Mesenchymal stem cell (in vitro differentiated cells and primary cell): ENCODE measurements around the gene MCM5. TPM values are rescaled to one million over a fixed set of nuclear protein-coding genes. Genes with fewer than 3 reads are reported as not detected.

ENCODE experiments used
- DNase-seq: peaks from one replicate; pipeline ENCODE4 v3.0.0-alpha.2; 2013
- H2AFZ ChIP-seq: one replicate; pipeline ENCODE4 v1.6.1; 2013; ENCODE audit warnings: low read depth, mild to moderate bottlenecking, control low read depth, inconsistent platforms, low read length, moderate library complexity
- H2AK5ac ChIP-seq: 2 replicates; pipeline ENCODE4 v1.6.1; 2013; ENCODE audit warnings: low read length, moderate library complexity, mild to moderate bottlenecking, inconsistent platforms; ENCODE audit not compliant: severe bottlenecking
- H2BK120ac ChIP-seq: one replicate; pipeline ENCODE4 v1.6.1; 2013; ENCODE audit warnings: low read depth, mild to moderate bottlenecking, inconsistent platforms, low read length, moderate library complexity
- H2BK12ac ChIP-seq, 2 experiments: one replicate each; pipeline ENCODE4 v1.6.1; 2013; ENCODE audit warnings: inconsistent platforms in 2 of 2, low read length in 2 of 2, mild to moderate bottlenecking in 2 of 2, moderate library complexity in 2 of 2, control low read depth in 1 of 2
- H2BK15ac ChIP-seq: one replicate; pipeline ENCODE4 v1.6.1; 2013; ENCODE audit warnings: mild to moderate bottlenecking, low read depth, inconsistent platforms; ENCODE audit not compliant: poor library complexity, severe bottlenecking
- H2BK5ac ChIP-seq: 2 replicates; pipeline ENCODE4 v1.6.1; 2013; ENCODE audit warnings: low read depth, mild to moderate bottlenecking, low read length, control low read depth, inconsistent platforms; ENCODE audit not compliant: poor library complexity, severe bottlenecking
- H3K14ac ChIP-seq, 2 experiments: one replicate each; pipeline ENCODE4 v1.6.1; 2013; ENCODE audit warnings: inconsistent platforms in 2 of 2, low read length in 2 of 2, control low read depth in 1 of 2, mild to moderate bottlenecking in 1 of 2, moderate library complexity in 1 of 2
- H3K18ac ChIP-seq, 2 experiments: one replicate each; pipeline ENCODE4 v1.6.1; 2013; ENCODE audit warnings: inconsistent platforms in 2 of 2, low read length in 2 of 2, control low read depth in 1 of 2, low read depth in 1 of 2, mild to moderate bottlenecking in 1 of 2
- H3K23ac ChIP-seq, 2 experiments: one replicate each; pipeline ENCODE4 v1.6.1; 2013; ENCODE audit warnings: inconsistent platforms in 2 of 2, low read length in 2 of 2, mild to moderate bottlenecking in 2 of 2, moderate library complexity in 2 of 2, control low read depth in 1 of 2
- H3K27ac ChIP-seq: 2 replicates; pipeline ENCODE4 v1.5.1; 2013; ENCODE audit warnings: mild to moderate bottlenecking, moderate library complexity, low read length, control low read depth, inconsistent platforms; ENCODE audit not compliant: poor library complexity, severe bottlenecking
- H3K27me3 ChIP-seq, 2 experiments: 2 replicates each; pipeline versions ENCODE4 v1.6.1 to v1.7.0; 2013; ENCODE audit warnings: low read length in 2 of 2, mild to moderate bottlenecking in 2 of 2, moderate library complexity in 2 of 2, control low read depth in 1 of 2, inconsistent platforms in 1 of 2; ENCODE audit not compliant: control insufficient read depth in 1 of 2, insufficient read depth in 1 of 2
- H3K36me3 ChIP-seq, 2 experiments: 2 replicates each; pipeline versions ENCODE4 v1.6.1 to v1.7.0; 2013; ENCODE audit warnings: low read length in 2 of 2, control low read depth in 1 of 2, inconsistent platforms in 1 of 2, low read depth in 1 of 2, mild to moderate bottlenecking in 1 of 2; ENCODE audit not compliant: insufficient read depth in 2 of 2, control insufficient read depth in 1 of 2
- H3K4ac ChIP-seq, 2 experiments: one replicate each; pipeline ENCODE4 v1.6.1; 2013; ENCODE audit warnings: inconsistent platforms in 2 of 2, low read length in 2 of 2, mild to moderate bottlenecking in 2 of 2, moderate library complexity in 2 of 2, control low read depth in 1 of 2, low read depth in 1 of 2
- H3K4me1 ChIP-seq: 2 replicates; pipeline ENCODE4 v1.6.1; 2013; ENCODE audit warnings: low read depth, low read length, control low read depth; ENCODE audit not compliant: control insufficient read depth, insufficient read depth
- H3K4me2 ChIP-seq: 2 replicates; pipeline ENCODE4 v1.6.1; 2013; ENCODE audit warnings: low read length, mild to moderate bottlenecking, inconsistent platforms; ENCODE audit not compliant: poor library complexity, severe bottlenecking
- H3K4me3 ChIP-seq, 2 experiments: 2 replicates each; pipeline versions ENCODE4 v1.5.1 to v1.7.0; 2013; ENCODE audit warnings: low read length in 2 of 2, mild to moderate bottlenecking in 2 of 2, control low read depth in 1 of 2, low read depth in 1 of 2; ENCODE audit not compliant: insufficient read depth in 1 of 2
- H3K79me1 ChIP-seq: replicated peaks from 2 replicates; pipeline ENCODE4 v1.6.1; 2013; ENCODE audit warnings: mild to moderate bottlenecking, control low read depth, low read length, inconsistent platforms; ENCODE audit not compliant: poor library complexity, severe bottlenecking
- H3K9ac ChIP-seq: 2 replicates; pipeline ENCODE4 v1.7.0; 2013; ENCODE audit warnings: mild to moderate bottlenecking, low read length, moderate library complexity
- H3K9me3 ChIP-seq: 2 replicates; pipeline ENCODE4 v1.7.0; 2013; ENCODE audit warnings: mild to moderate bottlenecking, low read length; ENCODE audit not compliant: control insufficient read depth
- H4K8ac ChIP-seq: one replicate; pipeline ENCODE4 v1.6.1; 2013; ENCODE audit warnings: inconsistent platforms, mild to moderate bottlenecking, low read length, moderate library complexity
- H4K91ac ChIP-seq: one replicate; pipeline ENCODE4 v1.6.1; 2013; ENCODE audit warnings: mild to moderate bottlenecking, low read length, inconsistent platforms
- WGBS: methylation state at CpG from one replicate; pipeline ENCODE4 v1.1.7; 2013; ENCODE audit warnings: mixed read lengths; 5-methylcytosine and 5-hydroxymethylcytosine counted together
- polyA plus RNA-seq, 2 experiments: library from polyadenylated mRNA; stranded (reverse); fragments of 200-250 nt; gene quantifications; one replicate each; pipeline ENCODE4 v1.2.3, GENCODE V29; 2013

The MCM5 gene
- polyA plus RNA-seq (2013, experiment 1 of 2) = 6.9 TPM
- polyA plus RNA-seq (2013, experiment 2 of 2) = 7.5 TPM

DNA sequence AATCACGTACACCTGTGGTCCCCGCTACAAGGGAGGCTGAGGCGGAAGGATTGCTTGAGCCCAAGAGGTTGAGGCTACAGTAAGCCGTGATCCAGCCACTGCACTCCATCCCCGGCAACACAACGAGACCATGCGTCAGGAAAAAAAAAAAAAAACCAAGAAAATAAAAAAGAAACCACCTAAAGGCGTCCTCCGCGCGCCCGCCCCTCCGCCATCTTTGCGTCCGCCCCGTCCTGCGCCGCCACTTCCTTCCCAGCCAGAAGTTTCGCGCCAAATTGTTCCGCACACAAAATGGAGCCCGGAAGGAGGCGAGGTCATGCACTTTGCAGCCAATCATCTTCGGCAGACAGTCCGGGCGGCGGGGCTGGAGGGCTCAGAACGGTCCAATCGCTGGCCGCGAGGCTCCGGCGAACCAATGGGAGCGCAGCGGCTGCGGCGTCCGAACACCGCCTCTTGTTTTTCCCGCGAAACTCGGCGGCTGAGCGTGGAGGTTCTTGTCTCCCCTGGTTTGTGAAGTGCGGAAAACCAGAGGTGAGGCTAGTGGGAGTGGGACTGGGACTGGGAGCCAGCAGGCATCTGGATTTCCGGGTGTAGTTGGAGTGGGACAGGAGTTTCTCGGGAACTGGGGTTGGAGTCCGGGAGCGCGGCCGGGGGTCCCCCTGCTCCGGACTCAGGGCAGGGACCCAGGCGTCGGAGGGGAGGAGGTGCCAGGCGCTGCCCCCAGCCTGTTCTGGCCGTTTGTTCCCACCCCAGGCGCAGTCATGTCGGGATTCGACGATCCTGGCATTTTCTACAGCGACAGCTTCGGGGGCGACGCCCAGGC, at the start of gene MCM5:
Gene MCM5 (plus strand): TSS at position 463 of the 823 bp plus-strand sequence. CDS start 299 bp downstream, at position 762.
- Histone ChIP-seq H3K14ac (peak within 1 kb of the TSS in 1 of 2 experiments; percentile 51), H2AFZ (peak within 1 kb of the TSS; percentile 99), H2BK120ac (peak within 1 kb of the TSS; percentile 38), H4K8ac (peak within 1 kb of the TSS; percentile 94), H2AK5ac (peak within 1 kb of the TSS; percentile 66), H2BK15ac (no peak within 1 kb of the TSS), H3K9me3 (no peaks in the 10 kb centered on the region), H3K23ac (peak within 1 kb of the TSS in 1 of 2 experiments; percentile 59), H3K18ac (peak within 1 kb of the TSS; percentile 65 to 79), H3K4me1 (peaks cover 24% of the 10 kb centered on the region), H3K4me3 (peak within 1 kb of the TSS; percentile 86 to 95), H3K79me1 (peaks cover 24% of the 10 kb centered on the region), H3K27ac (no peak within 1 kb of the TSS), H4K91ac (no peak within 1 kb of the TSS), H2BK5ac (no peak within 1 kb of the TSS), H3K9ac (peak within 1 kb of the TSS; percentile 89), H3K36me3 (peaks cover 13 to 18% of the 10 kb centered on the region in 2 experiments), H3K4ac (peak within 1 kb of the TSS in 1 of 2 experiments; percentile 82), H3K4me2 (peak within 1 kb of the TSS; percentile 100), H3K27me3 (no peaks in the 10 kb centered on the region), H2BK12ac (peak within 1 kb of the TSS in 1 of 2 experiments; percentile 3)
- whole genome bisulfite sequencing = 4% methylated on average over 64 of the region's 64 CpGs
- DNase-seq = peak; percentile 97

DNA sequence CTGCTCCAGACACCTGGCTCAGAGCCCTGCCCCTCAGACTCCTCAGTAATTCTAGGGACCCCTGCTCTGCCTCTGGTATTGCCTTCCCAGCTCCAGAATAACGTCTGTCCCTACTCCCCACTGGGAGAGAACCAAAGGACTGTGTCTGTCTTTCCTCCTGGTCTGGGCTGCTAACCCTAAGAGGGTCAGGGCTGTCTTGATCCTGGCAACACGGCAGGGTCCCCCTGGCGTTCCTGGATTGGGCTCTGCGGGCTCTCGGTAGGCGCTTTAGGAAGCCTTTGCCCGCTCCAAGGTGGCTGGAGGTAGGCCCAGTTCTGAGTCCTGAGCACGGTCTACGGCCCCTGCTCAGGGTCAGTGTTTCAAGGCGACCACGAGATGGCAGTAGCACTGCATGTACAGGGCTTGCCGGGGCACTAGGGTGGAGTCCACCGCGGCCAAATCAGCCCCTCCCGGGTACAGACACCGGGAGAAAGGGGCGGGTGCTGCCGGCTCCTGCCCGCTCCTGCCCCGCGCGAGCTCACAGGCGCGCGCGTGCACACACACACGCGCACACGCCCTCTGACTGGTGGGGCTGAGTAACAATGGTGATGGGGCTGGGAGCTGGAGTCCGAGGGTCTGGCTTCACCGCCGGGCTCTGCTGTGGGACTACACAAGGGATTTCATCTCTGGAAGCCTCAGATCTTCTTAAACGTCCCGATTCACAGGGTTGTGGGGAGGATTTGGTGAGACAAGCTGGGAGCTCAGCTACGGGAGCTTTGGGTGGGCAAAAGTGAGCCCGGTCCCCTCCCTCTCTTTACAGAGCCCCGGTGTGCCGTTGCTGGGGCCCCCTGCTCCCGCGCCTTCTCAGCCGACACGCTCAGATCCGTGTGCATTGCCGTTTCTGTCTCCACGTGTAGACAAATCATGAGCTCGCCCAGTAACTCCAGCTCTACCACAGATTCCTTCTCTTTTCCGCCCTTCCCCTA, 49.1 kb upstream of the MCM5 start:
- Histone ChIP-seq H3K9ac (peak overlapping the region; percentile 91), H3K4me1 (peaks cover 34% of the 10 kb centered on the region), H2BK120ac (no peak overlapping the region), H3K4me2 (peak overlapping the region; percentile 80), H2AFZ (peak overlapping the region; percentile 46), H3K36me3 (peaks cover 22 to 28% of the 10 kb centered on the region in 2 experiments), H3K23ac (peak overlapping the region in 1 of 2 experiments; percentile 35), H3K27ac (peak overlapping the region; percentile 42), H3K27me3 (no peaks in the 10 kb centered on the region), H4K8ac (peak overlapping the region; percentile 69), H2AK5ac (peak overlapping the region; percentile 28), H2BK5ac (no peak overlapping the region), H2BK12ac (peak overlapping the region; percentile 12 to 29), H3K9me3 (no peaks in the 10 kb centered on the region), H3K4ac (peak overlapping the region; percentile 50 to 75), H3K79me1 (no peaks in the 10 kb centered on the region), H3K4me3 (peak overlapping the region; percentile 55 to 81), H3K14ac (peak overlapping the region in 1 of 2 experiments; percentile 29), H3K18ac (peak overlapping the region; percentile 73 to 76), H4K91ac (peak overlapping the region; percentile 40), H2BK15ac (peak overlapping the region; percentile 73)
- peak; percentile 89 for DNase-seq
- 5% methylated on average over 47 of the region's 47 CpGs for WGBS

DNA sequence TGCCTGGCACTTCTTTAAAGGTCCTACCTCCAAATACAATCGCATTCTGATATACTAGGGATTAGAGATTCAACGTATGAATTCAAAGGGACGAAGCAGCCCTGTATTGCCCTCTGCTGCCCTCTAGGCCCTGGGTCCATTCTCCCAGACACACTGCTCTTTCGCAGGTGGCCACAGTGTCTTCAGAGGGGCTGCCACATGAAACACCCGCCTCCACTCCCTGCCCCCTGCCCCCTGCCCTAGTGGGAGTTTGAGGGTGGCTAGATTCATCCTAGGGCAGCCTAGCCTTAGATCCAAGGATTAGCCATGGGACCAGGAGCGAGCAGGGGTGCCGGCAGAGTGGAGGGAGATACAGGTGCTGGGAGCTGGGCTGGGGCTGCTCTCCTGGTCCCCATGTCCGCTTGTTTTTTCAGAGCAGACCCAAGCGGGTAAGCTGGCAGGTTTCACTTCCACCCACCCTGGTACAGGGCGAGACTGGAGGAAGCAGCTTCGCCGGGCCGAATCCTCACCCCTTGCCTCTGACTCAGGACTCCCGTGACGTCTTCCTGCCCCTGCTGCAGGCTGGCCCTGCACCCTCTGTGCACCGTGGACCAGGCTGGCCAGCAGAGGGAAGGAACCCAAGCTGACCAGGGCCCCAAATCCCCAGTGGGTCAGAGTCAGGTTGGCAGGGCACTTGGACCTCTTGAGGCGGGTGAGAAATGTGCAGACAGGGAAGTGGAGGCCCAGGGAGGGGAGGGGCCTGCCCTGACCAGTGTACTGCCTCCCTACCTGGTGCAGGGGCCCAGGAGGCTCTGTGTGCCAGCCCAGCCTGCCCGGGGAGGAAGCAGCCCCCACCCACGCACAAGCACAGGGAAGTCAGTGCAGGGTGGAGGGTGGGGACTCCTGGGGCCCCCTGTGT, 47.5 kb upstream of the MCM5 start:
- Histone ChIP-seq H2AK5ac (peak overlapping the region; percentile 15), H3K27me3 (no peaks in the 10 kb centered on the region), H3K79me1 (no peaks in the 10 kb centered on the region), H2BK15ac (peak overlapping the region; percentile 21), H3K14ac (no peak overlapping the region), H2BK120ac (no peak overlapping the region), H3K23ac (no peak overlapping the region), H3K18ac (no peak overlapping the region), H4K8ac (no peak overlapping the region), H2BK5ac (no peak overlapping the region), H2BK12ac (no peak overlapping the region), H3K27ac (no peak overlapping the region), H3K36me3 (peaks cover 12% of the 10 kb centered on the region in 2 experiments), H3K9me3 (no peaks in the 10 kb centered on the region), H4K91ac (peak overlapping the region; percentile 67), H3K4me1 (peaks cover 34% of the 10 kb centered on the region), H3K4me3 (no peak overlapping the region), H2AFZ (no peak overlapping the region), H3K4me2 (no peak overlapping the region), H3K4ac (no peak overlapping the region), H3K9ac (peak overlapping the region; percentile 45)
- WGBS = 86% methylated on average over 15 of the region's 19 CpGs
- no peak for DNase-seq
